ENCODE results near the gene SGIP1.
A peak's percentile ranks its signal among the peaks of the same experiment; 100 is the strongest.

SGIP1 gene

DNA sequence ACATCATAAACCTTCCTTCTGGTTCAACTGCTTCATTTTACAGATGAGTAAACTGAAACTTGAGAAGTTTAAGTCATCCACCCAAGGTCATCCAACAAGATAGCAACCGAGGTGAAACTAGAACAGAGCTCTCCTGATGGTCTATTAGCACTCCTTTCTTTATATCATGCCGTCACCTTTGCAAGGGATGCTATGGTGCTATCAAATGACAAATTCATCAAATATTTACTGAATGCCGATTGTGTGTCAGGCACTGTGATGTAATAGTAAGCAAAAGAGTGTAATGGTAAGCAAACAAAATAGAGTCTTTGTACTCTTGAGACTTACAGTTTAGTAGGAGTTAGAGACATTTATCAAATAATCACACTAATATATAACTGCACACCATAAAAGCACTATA lies 14.0 kb upstream of the SGIP1 start:
- no peak overlapping the region for H3K4me3 ChIP-seq (ENCODE audit: low read length)
- TF ChIP-seq, protein P1, sequence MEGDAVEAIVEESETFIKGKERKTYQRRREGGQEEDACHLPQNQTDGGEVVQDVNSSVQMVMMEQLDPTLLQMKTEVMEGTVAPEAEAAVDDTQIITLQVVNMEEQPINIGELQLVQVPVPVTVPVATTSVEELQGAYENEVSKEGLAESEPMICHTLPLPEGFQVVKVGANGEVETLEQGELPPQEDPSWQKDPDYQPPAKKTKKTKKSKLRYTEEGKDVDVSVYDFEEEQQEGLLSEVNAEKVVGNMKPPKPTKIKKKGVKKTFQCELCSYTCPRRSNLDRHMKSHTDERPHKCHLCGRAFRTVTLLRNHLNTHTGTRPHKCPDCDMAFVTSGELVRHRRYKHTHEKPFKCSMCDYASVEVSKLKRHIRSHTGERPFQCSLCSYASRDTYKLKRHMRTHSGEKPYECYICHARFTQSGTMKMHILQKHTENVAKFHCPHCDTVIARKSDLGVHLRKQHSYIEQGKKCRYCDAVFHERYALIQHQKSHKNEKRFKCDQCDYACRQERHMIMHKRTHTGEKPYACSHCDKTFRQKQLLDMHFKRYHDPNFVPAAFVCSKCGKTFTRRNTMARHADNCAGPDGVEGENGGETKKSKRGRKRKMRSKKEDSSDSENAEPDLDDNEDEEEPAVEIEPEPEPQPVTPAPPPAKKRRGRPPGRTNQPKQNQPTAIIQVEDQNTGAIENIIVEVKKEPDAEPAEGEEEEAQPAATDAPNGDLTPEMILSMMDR (IDR thresholded peaks at IDR 0.05; ENCODE audit: insufficient read depth, low read depth, low read length, missing control alignments): no peak
- peak; percentile 41 for DNase-seq (ENCODE audit: low read depth)

DNA sequence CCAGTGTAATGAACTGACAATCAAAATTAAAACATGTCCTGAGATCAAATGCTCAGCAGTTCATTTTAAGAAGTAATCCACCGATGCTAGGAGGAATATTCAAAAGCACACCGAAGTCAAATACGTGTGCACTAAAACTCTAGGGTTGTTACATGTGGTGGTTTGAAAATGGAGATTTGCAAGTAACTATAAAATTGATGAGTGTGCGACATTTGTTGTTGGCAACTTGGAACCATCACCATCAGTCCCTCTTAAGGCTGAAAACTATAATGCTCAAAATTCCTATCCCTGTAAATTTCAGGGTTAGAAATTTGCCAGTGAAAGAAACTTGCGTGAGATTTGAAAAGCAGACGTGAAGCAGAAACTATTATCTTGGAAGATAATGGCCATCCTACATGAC lies 13.3 kb upstream of the SGIP1 start:
- no peak for DNase-seq (ENCODE audit: low read depth)

DNA sequence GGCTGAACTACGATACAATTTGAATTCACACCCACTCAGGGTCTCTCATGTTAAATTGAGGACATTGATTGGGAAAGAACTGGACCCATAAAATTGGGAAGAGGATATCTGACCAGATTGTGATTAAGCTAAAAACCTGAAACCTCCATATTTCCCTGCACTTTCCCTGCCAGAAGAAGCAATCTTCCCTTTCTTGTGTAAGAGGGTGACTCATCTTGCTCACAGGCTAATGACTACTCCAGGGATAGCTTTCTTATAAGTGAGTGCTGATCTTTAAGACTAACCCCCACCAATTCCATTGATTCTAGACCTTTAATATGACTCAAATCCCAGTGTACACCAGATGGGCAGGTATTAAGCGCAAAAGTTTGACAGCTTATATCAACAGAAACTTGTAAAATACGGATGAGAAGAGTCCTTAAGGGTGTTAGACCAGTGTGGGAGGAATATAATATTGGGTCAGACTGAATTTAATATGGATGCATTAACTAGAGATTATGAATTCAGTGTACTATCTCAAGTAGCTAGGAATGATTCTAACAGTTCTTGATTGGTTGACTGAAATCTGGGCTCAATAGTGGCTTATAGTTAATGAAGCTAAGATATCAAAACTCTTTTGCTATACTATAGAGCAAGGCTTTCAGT lies 12.1 kb upstream of the SGIP1 start:
- TF ChIP-seq, protein P1 (IDR thresholded peaks at IDR 0.05; ENCODE audit: insufficient read depth, low read depth, low read length, missing control alignments): no peak
- no peak overlapping the region for H3K4me3 ChIP-seq (ENCODE audit: low read length)
- DNase-seq (ENCODE audit: low read depth): peak; percentile 93

More for the DNA sequence above, 13.3 kb upstream of the SGIP1 start:
- TF ChIP-seq, protein P1 (IDR thresholded peaks at IDR 0.05; ENCODE audit: insufficient read depth, low read depth, low read length, missing control alignments): no peak
- no peak overlapping the region for H3K4me3 ChIP-seq (ENCODE audit: low read length)

DNA sequence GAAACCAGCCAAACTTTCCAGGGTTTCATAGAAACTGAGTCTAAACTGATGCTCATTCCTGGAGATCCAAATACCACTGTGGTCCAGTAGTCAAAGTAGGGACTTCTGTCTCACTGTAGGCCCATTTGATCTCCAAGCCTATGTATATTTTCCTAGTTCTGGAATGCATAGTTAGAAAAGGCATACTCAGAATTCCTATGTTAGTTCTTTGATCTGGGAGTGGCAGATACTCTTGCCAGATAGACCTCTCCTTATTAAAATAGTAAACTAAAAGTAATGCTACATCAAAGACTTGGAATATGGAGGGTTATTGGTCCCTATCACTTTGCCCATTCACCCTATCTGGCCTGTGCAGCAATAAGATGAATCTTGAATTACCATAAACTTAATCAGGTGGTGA lies 10.4 kb upstream of the SGIP1 start:
- TF ChIP-seq, protein P1 (IDR thresholded peaks at IDR 0.05; ENCODE audit: insufficient read depth, low read depth, low read length, missing control alignments): no peak
- H3K4me3 ChIP-seq (ENCODE audit: low read length): no peak overlapping the region
- DNase-seq (ENCODE audit: low read depth): no peak

DNA sequence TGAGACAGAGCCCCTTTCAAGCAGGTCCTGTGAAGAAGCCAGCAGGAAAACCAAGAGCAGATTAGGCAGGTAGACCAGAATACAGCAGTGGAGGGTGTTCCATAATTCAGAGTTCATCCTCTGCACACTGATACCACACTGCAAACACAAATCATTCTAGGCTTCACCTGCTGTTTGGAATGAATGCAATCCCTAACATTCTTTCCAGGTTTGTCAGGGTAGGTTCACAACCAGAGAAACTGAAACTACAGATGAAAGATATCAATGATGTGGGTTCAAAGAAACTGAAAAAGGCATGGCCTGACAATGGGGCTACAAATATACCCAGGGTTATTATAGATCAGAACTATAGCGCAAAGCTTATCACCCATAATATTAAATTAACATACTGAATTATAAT lies 8.9 kb upstream of the SGIP1 start:
- TF ChIP-seq, protein P1 (IDR thresholded peaks at IDR 0.05; ENCODE audit: insufficient read depth, low read depth, low read length, missing control alignments): no peak
- no peak for DNase-seq (ENCODE audit: low read depth)
- no peak overlapping the region for H3K4me3 ChIP-seq (ENCODE audit: low read length)

DNA sequence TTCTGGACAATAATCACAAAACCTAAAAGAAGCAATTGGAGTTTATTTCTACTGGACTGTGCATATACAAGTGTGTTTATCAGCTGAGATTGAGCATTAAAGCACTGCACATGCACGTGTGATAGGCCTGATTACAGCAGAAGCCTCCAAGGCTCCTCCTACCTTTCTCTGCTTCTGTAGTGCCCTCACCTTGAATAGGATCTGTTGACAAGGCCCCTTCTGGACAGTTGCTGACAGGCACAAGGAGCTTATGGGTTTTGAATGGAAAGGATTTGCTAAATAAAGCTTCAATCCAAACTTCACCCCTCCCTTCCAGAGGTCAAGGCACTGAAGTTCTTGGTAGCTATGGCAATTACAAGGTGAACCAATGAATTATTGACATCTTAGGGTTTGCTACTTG lies 7.9 kb upstream of the SGIP1 start:
- H3K4me3 ChIP-seq (ENCODE audit: low read length): no peak overlapping the region
- TF ChIP-seq, protein P1 (IDR thresholded peaks at IDR 0.05; ENCODE audit: insufficient read depth, low read depth, low read length, missing control alignments): no peak
- DNase-seq (ENCODE audit: low read depth): no peak

DNA sequence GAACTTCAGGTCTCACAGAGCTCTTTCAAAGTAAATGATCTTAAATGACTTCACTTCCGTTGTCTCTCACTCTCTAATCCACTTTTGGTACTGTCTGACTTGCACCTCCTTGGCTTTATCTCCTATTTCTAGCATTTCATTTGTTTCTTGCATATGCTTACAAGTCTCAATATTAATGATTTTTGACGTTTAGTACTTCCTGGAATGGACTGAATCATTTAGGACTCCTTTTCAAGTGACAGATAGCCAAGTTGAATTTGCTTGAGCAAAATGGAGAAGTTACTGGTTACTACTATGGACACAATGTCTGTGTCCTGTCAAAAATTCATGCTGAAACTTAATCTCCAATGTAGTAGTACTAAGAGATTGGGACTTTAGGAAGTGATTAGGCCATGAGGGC lies 7.0 kb upstream of the SGIP1 start:
- DNase-seq (ENCODE audit: low read depth): no peak
- H3K4me3 ChIP-seq (ENCODE audit: low read length): no peak overlapping the region
- TF ChIP-seq, protein P1 (IDR thresholded peaks at IDR 0.05; ENCODE audit: insufficient read depth, low read depth, low read length, missing control alignments): no peak
